GM18507 (cell line): ENCODE measurements around the gene GRAMD4.
"Not testable (repeated sequence)": the region's sequence is repeated elsewhere in the genome, so short reads cannot be mapped to it uniquely, and the experiment has no call there.

Source experiments
- DNase-seq: peaks from one replicate; pipeline ENCODE4 v3.0.0; 2011; ENCODE audit warnings: low read depth; ENCODE audit not compliant: insufficient read length; ENCODE audit errors: extremely low spot score
- FAIRE-seq: peaks from 2 replicates; lab custom pipeline; 2011; peaks lifted over from hg19 to GRCh38; lab: Jason Lieb, UNC

The GRAMD4 gene

DNA sequence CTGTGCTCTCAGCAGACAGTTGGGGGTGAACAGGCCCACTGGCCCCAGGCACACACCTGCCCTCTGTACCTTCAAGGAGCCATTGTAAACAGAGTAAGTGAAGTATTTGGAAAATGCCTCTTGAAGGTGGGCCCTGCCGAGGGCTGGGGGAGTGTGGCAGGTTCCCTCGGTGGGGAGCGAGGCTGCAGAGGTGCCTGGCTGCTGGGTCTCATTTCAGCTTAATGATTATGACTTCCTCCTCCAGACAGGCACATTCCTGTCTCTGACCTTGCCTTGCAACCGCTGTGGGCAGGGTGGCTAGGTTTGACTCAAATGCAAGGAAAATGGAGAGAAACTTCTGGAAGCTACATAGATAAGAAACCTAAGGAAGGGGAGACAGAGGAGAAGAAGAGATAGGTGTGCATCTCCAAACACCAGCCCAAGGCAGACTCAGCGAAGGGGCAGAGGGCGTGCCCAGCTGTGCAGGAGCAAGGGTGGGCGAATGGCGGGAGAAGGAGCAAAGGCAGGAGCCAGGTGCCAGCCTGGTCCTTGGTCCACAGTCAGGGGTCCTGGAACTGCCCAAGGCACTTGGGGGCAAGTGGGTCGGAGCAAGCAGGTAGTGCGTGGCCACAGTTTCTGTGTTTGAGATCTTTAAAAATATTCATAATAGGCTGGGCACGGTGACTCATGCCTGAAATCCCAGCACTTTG, 14.0 kb downstream of the GRAMD4 start:
- DNase-seq (no peak), FAIRE-seq (no peak)

DNA sequence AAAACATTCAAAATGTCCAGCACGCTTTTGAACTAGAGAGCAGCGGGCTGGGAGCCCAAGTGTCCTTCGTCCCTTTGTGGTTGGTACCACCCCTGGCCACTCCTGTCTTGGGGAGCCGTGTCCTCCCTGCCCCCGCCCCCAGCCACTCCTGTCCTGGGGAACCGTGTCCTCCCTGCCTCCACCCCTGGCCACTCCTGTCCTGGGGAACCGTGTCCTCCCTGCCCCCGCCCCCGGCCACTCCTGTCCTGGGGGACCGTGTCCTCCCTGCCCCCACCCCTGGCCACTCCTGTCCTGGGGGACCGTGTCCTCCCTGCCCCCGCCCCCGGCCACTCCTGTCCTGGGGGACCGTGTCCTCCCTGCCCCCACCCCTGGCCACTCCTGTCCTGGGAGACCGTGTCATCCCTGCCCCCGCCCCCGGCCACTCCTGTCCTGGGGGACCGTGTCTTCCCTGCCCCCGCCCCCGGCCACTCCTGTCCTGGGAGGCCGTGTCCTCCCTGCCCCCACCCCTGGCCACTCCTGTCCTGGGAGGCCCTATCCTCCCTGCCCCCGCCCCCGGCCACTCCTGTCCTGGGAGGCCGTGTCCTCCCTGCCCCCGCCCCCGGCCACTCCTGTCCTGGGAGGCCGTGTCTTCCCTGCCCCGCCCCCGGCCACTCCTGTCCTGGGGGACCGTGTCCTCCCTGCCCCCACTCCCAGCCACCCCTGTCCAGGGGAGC, 14.9 kb downstream of the GRAMD4 start:
- not testable (repeated sequence) for DNase-seq, FAIRE-seq

DNA sequence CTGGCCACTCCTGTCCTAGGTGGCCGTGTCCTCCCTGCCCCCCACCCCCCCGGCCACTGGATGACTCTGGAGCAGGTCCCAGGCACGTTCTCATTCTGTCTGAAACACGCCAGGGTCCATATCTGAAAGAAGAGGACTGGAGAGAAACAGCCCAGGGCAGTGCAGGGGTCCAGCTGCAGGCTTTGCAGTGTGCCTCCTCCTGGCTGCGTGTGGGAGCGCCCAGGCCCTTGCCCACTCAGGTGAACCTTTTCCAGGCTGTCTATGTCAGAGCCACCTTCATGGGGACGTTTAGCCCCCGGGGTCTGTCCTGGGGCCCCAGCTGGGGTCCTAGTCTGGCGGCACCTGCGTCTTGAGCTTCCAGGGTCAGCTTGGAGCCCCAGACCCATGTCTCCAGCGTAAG, 15.6 kb downstream of the GRAMD4 start:
- DNase-seq: no peak
- no peak for FAIRE-seq

DNA sequence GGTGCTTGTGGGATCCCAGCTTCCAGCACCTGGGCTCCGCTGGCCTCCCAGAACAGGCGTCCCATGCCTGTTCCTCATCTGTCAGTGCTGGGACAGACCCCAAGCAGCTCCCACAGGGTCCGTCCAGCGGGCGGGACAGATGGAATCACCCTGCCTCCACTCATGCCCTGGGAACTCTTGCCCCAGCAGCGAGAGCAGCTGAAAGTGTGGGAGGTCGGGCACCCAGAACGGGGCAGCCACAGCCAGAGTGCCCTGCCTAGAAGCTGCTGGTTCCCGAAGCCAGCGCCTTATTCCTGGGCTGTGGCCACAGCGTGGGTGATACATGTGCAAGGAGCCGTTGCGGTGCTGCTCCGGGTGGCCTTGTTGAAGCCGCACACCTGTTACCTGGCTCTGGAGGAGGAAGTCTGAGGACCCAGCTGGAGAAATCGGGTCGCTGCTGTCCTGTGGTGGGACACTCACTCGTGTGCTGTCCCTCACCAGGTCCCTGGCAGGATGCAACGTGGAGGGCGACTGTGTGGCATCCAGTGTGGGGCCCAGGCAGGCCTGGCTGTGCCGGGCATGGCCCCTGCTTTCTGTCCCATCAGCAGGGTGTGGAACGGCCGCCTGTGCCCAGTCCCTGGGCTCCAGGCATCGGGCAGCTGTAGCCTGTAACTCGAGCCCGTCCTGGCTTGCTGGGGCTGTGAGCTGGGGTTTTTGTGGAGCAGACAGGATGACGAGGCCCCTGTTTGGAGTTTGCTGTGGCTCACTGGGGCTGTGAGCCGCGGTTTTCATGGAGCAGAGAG, 16.2 kb downstream of the GRAMD4 start:
- FAIRE-seq (no peak), DNase-seq (no peak)

DNA sequence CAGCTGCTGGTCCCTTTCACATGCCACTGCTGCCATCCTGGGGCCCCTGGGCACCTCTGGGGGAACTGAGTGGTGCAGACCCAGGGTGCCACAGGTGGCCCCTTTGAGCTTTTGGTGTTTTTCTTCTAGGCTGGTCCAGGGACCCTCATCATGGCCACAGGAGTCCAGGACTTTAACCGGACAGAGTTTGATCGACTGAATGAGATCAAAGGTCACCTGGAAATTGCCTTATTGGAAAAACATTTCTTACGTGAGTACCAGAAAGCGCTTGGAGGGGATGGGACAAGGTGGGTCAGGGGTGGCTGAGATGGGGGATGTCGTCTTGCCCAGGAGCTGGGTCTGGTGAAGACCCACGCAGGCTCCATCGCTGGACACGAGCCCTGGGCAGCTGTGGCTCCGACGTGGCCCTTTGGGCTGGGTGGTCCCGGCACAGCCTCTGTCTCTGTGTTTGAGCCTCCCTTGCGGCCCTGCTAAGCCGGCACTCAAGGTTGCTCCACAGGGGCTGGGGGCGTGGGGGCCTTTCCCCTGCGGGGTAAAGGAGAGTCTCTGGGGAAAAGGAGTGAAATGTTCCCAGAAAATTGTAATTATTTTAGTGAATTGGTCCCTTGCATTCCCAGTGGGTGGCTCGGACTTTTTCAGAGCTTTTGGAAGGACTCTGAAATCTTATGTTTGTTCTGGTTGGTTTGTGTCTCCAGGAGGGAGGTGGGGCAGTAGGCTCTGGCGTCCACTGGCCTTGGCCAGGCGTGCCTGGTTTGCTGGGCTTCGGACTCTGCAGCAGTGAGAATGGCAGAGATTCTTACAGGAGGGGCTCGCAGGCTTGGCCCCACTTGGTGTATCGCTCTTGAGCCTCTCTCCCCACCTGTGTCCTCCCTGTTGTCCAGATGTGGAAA, 17.8 kb downstream of the GRAMD4 start:
- no peak for DNase-seq
- no peak for FAIRE-seq

DNA sequence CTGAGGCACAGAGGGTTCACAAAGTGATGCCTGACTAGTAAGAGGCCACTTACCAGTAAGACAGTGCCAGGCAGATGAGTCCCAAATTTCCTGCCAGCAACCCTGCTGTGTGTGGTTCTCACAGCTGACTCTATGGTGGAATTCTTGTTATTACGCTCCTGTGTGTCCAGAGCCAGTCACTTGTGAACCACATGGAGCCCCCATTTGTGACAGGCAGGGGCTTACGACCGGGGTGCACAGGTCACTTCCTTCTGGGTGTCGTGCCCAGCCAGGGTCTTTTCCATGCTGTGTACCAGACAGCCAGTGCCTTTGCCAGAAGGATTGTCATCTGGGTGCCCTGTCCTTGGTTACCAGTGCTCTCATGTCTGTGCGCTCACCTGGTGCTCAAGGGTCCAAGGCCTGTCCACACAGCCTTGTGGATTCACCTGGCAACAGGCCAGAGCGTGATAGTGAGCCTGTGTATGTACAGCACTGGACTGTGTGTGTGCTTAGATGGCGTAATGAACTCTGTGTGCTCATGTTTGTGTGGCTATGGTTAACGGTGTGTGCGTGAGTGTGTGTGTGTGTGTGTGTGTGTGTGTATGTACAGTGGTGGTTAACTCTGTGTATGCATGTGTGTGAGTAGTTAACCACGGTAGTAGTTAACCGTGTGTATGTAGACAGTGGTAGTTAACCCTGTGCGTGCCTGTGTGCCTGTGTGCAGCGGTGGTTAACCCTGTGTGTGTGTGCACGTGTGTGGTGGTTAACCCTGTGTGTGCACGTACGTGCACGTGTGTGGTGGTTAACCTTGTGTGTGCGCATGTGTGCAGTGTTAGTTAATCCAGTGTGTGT, 18.6 kb downstream of the GRAMD4 start:
- FAIRE-seq (no peak), DNase-seq (no peak)

DNA sequence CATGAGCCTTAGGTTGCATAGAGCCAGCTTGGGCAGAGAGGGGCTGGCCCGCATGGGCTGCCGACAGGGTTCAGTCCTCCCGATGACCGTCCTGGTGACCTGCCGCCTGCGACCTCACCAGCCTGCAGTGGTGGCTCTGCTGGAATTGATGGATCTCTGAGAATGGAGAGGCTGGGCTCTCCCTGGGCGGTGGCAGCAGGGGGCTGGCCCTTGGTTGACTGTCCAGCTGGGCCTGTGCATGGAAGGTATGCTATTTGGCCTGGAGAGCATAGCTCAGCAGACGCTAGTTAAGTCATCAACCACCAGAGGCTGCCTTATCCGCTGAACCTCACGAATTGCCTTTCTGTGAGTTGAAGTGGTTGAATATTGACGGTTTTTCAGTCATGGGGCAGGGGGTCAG, 19.7 kb downstream of the GRAMD4 start:
- DNase-seq (no peak), FAIRE-seq (no peak)

DNA sequence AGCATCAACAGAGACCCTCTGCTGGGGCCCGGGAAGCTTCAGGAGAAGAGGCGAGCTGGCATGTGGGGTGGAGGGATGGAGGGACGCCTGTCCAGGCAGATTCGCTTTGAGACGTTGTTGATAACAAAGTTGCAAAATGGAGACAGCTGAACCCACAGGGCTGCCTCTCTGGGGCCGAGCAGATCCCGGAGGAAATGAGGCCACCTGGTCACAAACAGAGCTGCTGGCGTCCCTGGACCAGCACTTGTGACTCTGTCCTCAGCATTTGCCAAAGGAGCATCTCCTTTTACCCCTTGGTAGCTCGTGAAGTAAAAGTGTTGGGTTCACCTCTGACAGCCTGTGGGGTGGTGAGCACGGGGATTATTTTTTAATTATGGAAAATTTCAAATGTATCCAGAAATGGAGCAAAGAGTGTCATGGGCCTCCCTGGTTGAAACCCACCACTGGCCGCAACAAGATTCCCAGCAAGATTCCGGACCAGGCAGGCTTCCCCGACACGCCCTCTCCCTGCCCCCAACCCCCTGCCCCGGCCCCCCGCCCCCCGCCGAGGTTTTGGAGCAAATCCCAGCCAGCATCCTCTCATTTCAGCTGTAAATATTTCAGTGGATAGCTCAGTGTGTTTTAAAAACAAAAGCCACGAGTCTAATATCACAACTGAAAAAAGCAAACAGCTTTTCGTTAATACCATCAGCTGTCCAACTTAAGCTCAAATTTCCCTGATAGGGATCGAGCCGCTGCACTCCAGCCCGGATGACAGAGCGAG, 20.3 kb downstream of the GRAMD4 start:
- DNase-seq (no peak), FAIRE-seq (no peak)

DNA sequence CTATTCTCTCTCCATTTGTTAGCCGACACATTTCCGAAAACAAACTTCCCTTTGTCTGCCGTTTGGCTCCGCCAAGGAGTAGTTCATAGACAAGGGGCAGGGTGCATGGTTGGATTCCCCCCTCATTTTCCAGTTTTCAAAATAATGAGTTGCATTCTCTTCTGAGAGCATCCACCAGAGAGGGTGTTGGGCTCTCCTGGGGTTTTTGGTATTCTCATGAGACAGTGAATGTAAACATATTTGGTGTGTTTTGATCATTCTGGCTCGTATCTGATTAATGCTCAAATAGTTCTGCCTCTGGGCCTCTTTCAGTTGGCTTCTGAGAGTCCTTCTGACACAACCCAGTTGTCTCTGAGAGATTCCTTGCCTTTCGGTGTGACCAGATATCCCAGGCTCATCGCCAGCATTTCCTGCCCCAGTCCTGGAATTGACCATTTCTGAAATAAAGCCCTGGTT, 21.7 kb downstream of the GRAMD4 start:
- DNase-seq: no peak
- FAIRE-seq: no peak

DNA sequence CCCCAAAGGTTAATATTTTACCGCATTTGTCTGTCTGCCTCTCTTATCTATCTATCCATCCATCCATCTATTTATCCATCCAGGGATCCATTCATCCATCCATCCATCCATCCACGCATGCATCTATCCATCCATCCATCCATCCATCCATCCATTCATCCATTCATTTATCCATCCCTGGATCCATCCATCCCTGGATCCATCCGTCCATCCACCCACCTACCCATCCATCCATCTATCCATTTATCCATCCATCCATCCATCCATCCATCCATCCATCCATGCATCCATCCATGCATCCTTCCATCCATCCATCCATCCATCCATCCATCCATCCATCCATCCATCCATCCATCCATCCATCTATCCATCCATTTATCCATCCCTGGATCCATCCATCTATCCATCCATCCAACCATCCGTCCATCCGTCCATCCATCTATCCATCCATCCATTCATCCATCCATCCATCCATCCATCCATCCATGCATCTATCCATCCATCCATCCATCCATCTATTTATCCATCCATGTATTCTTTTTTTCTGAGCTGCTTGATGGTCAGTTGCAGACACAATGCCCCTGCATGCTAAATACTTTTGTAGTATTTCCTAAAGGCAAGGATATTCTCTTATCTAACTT, 22.8 kb downstream of the GRAMD4 start:
- not testable (repeated sequence) for FAIRE-seq, DNase-seq

DNA sequence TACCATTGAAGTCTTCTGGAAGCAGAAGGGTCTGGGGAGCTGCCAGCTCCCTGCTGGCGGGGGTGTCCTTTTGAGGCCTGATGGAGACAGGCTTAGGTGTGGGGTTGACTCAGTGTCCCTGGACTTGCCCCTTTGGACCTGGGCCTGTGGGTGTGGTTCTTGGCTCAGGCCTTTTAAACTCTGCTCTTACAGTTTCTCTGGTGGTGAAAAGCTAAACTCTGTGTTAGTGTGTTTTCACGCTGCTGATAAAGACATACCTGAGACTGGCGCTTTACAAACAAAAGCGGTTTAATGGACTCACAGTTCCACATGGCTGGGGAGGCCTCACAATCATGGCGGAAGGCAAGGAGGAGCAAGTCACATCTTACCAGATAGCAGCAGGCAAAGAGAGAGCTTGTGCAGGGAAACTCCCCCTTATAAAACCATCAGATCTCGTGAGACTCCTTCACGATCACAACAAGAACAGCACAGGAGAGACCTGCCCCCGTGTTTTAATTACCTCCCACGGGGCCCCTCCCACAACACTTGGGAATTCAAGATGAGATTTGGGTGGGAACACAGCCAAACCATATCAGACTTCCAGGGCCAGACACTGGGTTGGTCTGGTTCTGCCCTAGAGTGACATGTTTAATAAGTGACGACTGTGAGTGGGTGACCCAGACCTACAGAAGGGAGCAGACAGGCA, 26.5 kb downstream of the GRAMD4 start:
- DNase-seq (no peak), FAIRE-seq (no peak)

DNA sequence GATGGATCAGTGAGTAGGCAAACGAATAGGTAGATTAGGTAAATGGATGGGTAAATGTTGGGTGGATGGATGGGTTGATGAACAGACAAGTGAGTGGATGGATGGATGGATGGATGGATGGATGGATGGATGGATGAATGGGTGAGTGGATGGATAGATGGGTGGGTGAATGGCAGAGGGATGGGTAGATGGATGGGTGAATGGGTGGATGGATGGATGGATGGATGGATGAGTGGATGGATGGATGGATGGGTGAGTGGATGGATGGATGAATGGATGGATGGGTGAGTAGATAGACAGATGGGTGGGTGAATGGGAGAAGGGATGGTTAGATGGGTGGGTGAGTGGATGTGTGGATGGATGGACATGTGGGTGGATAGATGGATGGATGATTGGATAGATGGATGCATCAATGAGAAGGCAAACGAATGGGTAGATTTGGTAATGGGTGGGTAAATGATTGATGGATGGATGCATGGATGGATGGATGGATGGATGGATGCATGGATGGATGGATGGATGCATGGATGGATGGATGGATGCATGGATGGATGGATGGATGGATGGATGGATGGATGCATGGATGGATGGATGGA, 28.1 kb downstream of the GRAMD4 start:
- not testable (repeated sequence) for DNase-seq, FAIRE-seq

DNA sequence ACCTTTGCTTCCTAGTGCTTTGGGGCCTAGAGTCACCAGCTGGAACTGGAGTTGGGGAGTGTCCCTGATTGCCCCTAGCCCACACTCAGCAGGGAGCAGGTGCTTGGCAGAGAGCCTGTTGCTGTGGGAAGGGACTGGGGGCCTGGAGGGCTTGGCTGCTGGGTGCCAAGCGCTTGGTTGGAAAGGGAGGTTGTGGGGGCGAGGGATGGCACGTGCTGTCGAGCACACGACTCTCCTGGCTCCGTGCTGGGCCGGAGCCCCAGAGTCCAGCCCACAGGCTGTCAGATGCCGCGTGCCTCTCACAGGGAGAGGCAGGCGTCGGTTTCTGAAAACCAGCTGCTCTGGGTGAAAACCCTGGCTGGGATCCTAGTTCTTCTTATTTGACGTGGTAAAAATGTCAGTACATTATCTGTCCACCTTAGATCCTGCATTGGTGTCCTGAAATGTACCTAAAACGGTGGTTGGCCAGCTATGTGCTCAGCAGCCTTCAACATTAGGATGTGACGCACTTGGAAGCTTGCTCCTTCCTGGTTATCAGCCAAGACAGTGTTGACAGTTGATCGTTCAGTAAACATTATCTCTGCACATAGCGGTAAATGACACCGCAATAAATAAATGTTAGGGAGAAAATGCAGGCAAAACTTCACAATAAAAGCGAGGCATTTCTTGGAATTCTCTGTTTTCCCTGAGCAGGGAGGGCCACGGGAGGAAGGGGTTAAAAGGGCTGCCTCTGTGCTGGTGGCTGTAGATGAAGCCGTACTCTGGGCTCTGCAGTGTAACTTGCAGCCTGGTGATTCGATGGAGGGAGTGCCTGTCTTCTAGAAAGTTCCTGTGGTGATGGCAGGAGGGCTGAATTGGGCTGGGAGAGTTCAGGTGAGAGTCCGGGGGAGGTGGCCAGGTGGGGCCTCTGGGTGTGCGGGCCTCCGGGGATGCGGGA, 29.2 kb downstream of the GRAMD4 start:
- DNase-seq (no peak), FAIRE-seq (no peak)

DNA sequence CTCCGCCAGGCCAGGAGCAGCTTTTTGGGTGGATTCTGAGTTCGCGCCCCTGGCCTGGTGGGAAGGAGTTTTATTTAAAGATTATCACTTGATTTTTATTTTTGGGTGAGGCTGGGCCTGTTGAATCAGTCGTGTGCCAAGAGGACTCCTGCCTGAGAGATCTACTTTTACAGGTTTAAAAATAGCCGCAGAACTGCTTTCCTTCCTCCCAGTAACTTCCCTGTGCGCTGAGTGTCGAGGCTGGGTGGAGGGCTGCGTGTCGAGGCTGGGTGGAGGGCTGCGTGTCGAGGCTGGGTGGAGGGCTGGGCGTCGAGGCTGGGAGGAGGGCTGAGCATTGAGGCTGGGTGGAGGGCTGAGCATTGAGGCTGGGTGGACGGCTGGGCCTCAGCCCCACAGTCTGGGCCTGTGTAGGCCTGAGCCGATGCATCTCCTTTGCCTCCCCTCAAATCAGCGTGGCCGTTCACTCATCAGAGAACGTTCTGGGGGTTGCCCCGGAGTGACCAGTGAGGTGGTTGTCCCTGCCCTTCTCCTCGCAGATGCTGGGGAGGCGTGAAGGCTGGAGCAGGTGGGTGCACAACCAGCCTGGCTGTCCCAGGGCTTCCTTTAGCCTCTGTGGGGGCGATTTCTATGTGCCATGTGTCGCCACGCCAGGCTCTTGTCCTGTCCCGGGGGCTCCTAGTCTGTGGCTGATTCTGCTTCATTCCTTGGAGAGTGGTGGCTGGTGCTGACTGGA, 30.1 kb downstream of the GRAMD4 start:
- DNase-seq (no peak), FAIRE-seq (no peak)

DNA sequence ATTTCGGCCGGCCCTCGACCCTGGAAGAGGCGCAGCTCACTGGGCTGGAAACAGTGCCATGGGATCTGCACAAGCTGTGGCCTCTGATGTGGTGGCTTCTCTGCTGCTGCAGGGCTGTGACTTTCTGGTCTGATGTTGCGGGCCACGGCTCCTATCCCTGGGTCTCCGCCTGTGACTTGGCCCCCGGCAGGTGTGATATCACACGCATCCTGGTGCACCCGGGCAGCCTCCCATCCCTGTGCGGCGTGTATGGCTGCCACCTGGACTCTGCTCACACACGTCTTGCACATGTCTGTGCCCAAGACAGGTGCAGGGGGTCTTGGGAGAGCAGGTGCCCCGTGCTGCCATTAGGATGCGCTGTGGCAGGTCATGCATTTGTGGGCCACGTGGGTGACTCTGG, 31.1 kb downstream of the GRAMD4 start:
- FAIRE-seq: no peak
- DNase-seq: no peak
